MM.1S (cell line): ENCODE measurements around the gene DCAF11.

Experiments used
- DNase-seq: peaks from one replicate; pipeline ENCODE4 v3.0.0-alpha.2; 2015
- H2AFZ ChIP-seq: fragments of 300-600 bp; sonication (generic); 2 replicates; pipeline ENCODE4 v1.6.0; 2016; ENCODE audit warnings: antibody characterized with exemption, low read length
- H3F3A ChIP-seq: fragments of 300-600 bp; sonication (generic); 2 replicates; pipeline ENCODE4 v1.6.1; 2016; ENCODE audit warnings: mild to moderate bottlenecking, antibody characterized with exemption, low read length, moderate library complexity, mixed read lengths; ENCODE audit not compliant: insufficient read depth
- H3K27ac ChIP-seq: fragments of 300-600 bp; sonication (generic); 2 replicates; pipeline ENCODE4 v1.5.1; 2016; ENCODE audit warnings: mild to moderate bottlenecking, low read length
- H3K27me3 ChIP-seq: fragments of 300-600 bp; sonication (generic); replicated peaks from 2 replicates; pipeline ENCODE4 v1.6.0; 2016; ENCODE audit warnings: low read length; ENCODE audit not compliant: insufficient read depth
- H3K36me3 ChIP-seq: fragments of 300-600 bp; sonication (generic); replicated peaks from 2 replicates; pipeline ENCODE4 v1.6.1; 2016; ENCODE audit warnings: mild to moderate bottlenecking, low read length, mixed read lengths; ENCODE audit not compliant: insufficient read depth
- H3K4me1 ChIP-seq: fragments of 300-600 bp; sonication (generic); 2 replicates; pipeline ENCODE4 v1.6.1; 2016; ENCODE audit warnings: low read length, mixed read lengths
- H3K4me2 ChIP-seq: fragments of 300-600 bp; sonication (generic); 2 replicates; pipeline ENCODE4 v1.6.0; 2016; ENCODE audit warnings: low read depth, low read length
- H3K4me3 ChIP-seq: fragments of 300-600 bp; sonication (generic); 2 replicates; pipeline ENCODE4 v1.5.1; 2016; ENCODE audit warnings: low read length, mixed read lengths
- H3K79me2 ChIP-seq: fragments of 300-600 bp; sonication (generic); 2 replicates; pipeline ENCODE4 v1.6.1; 2016; ENCODE audit warnings: mixed run types, low read length, mixed read lengths
- H3K9ac ChIP-seq: fragments of 300-600 bp; sonication (generic); 2 replicates; pipeline ENCODE4 v1.6.1; 2016; ENCODE audit warnings: low read length, mixed read lengths
- H3K9me2 ChIP-seq: fragments of 300-600 bp; sonication (generic); replicated peaks from 2 replicates; pipeline ENCODE4 v1.6.1; 2016; ENCODE audit warnings: mild to moderate bottlenecking, low read length, mixed read lengths; ENCODE audit not compliant: insufficient read depth
- H3K9me3 ChIP-seq: fragments of 300-600 bp; sonication (generic); replicated peaks from 2 replicates; pipeline ENCODE4 v1.6.1; 2016; ENCODE audit warnings: mild to moderate bottlenecking, low read length, mixed read lengths; ENCODE audit not compliant: insufficient read depth
- H4K20me1 ChIP-seq: fragments of 300-600 bp; sonication (generic); 2 replicates; pipeline ENCODE4 v1.6.1; 2016; ENCODE audit warnings: mild to moderate bottlenecking, low read length, moderate library complexity, mixed read lengths; ENCODE audit not compliant: insufficient read depth
- EZH2 ChIP-seq: fragments of 300-600 bp; sonication (generic); optimal IDR thresholded peaks from 2 replicates; pipeline ENCODE3; 2017; ENCODE audit warnings: low read depth, mild to moderate bottlenecking, antibody characterized with exemption, low read length, mixed read lengths
- EZH2phosphoT487 ChIP-seq: fragments of 300-600 bp; sonication (generic); IDR thresholded peaks from 2 replicates; pipeline ENCODE4 v1.6.1; 2018; ENCODE audit warnings: antibody characterized with exemption, low read length
- TF ChIP-seq, protein P1 (sequence below): fragments of 300-600 bp; sonication (generic); IDR thresholded peaks from 2 replicates; pipeline ENCODE4 v1.5.1; 2016; ENCODE audit warnings: antibody characterized with exemption, low read length, mixed read lengths

DCAF11 gene

DNA sequence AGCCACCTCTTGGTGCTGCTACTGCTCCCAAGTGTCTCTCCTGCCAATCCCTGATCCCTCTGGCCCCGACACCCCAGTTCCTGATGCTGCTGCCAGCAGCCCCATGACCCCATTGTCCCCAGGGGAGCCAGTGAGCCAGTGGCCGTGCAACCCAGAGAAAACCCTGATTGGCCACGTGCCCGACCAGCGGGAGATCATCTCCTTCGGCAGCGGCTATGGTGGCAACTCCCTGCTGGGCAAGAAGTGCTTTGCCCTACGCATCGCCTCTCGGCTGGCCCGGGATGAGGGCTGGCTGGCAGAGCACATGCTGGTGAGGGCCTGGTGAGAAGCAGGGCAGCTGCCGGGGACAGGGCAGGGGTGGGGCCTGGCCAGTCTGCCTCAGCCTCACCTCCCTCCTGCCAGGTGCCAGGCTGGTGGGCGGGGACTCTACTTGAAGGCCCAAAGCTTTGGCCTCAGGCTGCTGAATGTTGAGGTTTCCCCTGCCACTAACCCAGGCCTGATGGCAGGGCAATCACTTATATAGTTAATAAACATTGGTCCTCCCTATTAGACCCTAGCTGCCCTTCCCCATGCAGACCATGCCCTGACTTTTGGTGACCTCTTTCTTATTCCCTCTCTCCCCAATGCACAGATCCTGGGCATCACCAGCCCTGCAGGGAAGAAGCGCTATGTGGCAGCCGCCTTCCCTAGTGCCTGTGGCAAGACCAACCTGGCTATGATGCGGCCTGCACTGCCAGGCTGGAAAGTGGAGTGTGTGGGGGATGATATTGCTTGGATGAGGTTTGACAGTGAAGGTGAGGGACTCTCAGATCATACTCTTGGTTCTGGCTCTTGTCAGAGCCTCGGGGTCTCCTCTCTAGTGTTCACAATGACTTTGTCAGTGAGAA is 15.4 kb upstream of the DCAF11 start:
- Histone ChIP-seq H3F3A (no peaks in the 10 kb centered on the region), H3K4me3 (no peak overlapping the region), H3K79me2 (peaks cover 5% of the 10 kb centered on the region; the same call in 1 of the 2 replicates), H2AFZ (no peak overlapping the region), H3K9me2 (no peaks in the 10 kb centered on the region), H3K4me1 (no peaks in the 10 kb centered on the region), H3K27me3 (no peaks in the 10 kb centered on the region), H3K27ac (no peak overlapping the region), H3K9me3 (no peaks in the 10 kb centered on the region), H3K36me3 (no peaks in the 10 kb centered on the region), H3K9ac (no peak overlapping the region), H3K4me2 (no peak overlapping the region), H4K20me1 (no peaks in the 10 kb centered on the region)
- TF ChIP-seq, protein P1, sequence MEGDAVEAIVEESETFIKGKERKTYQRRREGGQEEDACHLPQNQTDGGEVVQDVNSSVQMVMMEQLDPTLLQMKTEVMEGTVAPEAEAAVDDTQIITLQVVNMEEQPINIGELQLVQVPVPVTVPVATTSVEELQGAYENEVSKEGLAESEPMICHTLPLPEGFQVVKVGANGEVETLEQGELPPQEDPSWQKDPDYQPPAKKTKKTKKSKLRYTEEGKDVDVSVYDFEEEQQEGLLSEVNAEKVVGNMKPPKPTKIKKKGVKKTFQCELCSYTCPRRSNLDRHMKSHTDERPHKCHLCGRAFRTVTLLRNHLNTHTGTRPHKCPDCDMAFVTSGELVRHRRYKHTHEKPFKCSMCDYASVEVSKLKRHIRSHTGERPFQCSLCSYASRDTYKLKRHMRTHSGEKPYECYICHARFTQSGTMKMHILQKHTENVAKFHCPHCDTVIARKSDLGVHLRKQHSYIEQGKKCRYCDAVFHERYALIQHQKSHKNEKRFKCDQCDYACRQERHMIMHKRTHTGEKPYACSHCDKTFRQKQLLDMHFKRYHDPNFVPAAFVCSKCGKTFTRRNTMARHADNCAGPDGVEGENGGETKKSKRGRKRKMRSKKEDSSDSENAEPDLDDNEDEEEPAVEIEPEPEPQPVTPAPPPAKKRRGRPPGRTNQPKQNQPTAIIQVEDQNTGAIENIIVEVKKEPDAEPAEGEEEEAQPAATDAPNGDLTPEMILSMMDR = no peak
- TF ChIP-seq EZH2phosphoT487 = no peak
- no peak for TF ChIP-seq EZH2
- no peak for DNase-seq

DNA sequence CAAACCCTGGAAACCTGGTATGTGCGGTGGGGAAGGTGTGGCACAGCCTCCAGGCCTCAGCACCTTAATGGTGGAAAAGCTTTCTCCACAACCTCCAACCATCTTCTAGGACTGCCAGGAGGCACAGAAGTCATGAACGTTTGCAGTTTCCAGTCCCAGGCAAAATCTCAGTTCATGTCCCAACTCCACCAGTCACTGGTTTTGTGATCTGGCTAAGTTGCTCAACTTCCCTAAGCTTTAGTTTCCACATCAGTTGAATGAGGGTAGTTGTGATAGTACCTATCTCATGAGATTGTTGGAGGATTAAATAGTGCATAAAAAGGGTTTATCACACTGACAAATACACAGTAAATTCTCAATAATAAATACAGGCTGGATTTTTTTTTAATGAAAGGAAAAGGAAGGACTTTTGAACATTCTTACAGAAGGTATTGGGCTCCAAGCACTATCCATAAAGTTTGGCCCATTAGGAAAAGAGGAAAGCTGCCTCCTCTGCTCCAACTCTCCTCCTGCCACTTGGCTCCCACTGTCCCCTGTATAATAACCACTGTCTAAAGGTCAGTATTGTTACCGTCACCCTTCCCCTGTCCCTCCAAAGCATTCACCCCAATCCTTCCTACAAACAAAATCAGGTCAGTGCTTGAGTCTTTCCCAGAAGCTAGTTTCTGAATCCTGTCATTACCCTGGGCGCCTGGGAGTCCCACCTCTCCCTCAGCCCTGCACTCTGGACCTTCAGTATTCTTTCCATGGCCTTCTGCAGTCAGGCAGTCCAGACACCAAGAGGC is 14.2 kb upstream of the DCAF11 start:
- no peak overlapping the region for H3K4me2 ChIP-seq
- no peak for DNase-seq
- no peaks in the 10 kb centered on the region for H3K4me1 ChIP-seq
- no peaks in the 10 kb centered on the region for H3K9me3 ChIP-seq
- H2AFZ ChIP-seq = no peak overlapping the region
- no peak overlapping the region for H3K27ac ChIP-seq
- no peaks in the 10 kb centered on the region for H3K79me2 ChIP-seq
- H3F3A ChIP-seq = no peaks in the 10 kb centered on the region
- H3K9me2 ChIP-seq = no peaks in the 10 kb centered on the region
- H3K36me3 ChIP-seq = no peaks in the 10 kb centered on the region
- H3K9ac ChIP-seq = no peak overlapping the region
- H4K20me1 ChIP-seq = no peaks in the 10 kb centered on the region
- H3K4me3 ChIP-seq = no peak overlapping the region
- H3K27me3 ChIP-seq = no peaks in the 10 kb centered on the region
- TF ChIP-seq EZH2 = no peak
- TF ChIP-seq EZH2phosphoT487 = no peak
- TF ChIP-seq, protein P1 = no peak

GRCh38 chr14:24100982-24101494 is 13.5 kb upstream of the DCAF11 start:
- Histone ChIP-seq H3K4me1 (no peaks in the 10 kb centered on the region), H3K9me3 (no peaks in the 10 kb centered on the region), H3K27ac (no peak overlapping the region), H3K4me2 (no peak overlapping the region), H3K4me3 (no peak overlapping the region), H3F3A (no peaks in the 10 kb centered on the region), H3K27me3 (no peaks in the 10 kb centered on the region), H3K36me3 (no peaks in the 10 kb centered on the region), H3K9ac (no peak overlapping the region), H3K9me2 (no peaks in the 10 kb centered on the region), H2AFZ (no peak overlapping the region), H3K79me2 (no peaks in the 10 kb centered on the region), H4K20me1 (no peaks in the 10 kb centered on the region)
- TF ChIP-seq EZH2phosphoT487 (no peak), EZH2 (no peak)
- TF ChIP-seq, protein P1 = no peak
- DNase-seq = no peak
